ENCODE data around the gene LYZL1. TPM values are rescaled to one million over a fixed set of nuclear protein-coding genes. Genes with fewer than 3 reads are reported as not detected.

LYZL1 gene
- total and polyA plus RNA-seq, 12 donors = not detected

GRCh38 chr10:29246449-29246848, 42.4 kb upstream of the LYZL1 start:
- Histone ChIP-seq H3K36me3 (replicated peaks in 1 of 2) (no peaks in the 10 kb centered on the region), H3K27me3 (peaks cover 3% of the 10 kb centered on the region), H3K4me1 (replicated peaks in 1 of 2) (no peaks in the 10 kb centered on the region), H3K9me3 (replicated peaks in 1 of 3) (no peaks in the 10 kb centered on the region), H3K4me3 (no peak overlapping the region), H3K27ac (no peak overlapping the region)
- WGBS, 4 donors = 96 to 100% (median 98%) methylated on average over 1 of the region's 1 CpG
- TF ChIP-seq POLR2A (IDR thresholded peaks at IDR 0.05) = no peak
- no peak for TF ChIP-seq CTCF (IDR thresholded peaks at IDR 0.05)
- no peak for DNase-seq
- intact Hi-C loops (cut with DNase I) = no loop called here

- no peak overlapping the region for H3K4me3 ChIP-seq
- H3K27ac ChIP-seq = no peak overlapping the region
- H3K27me3 ChIP-seq = peaks cover 3% of the 10 kb centered on the region
- intact Hi-C loops (cut with DNase I) = no loop called here
- no peaks in the 10 kb centered on the region for H3K36me3 ChIP-seq (replicated peaks in 1 of 2)
- no peaks in the 10 kb centered on the region for H3K4me1 ChIP-seq (replicated peaks in 1 of 2)
- DNase-seq = no peak
- H3K9me3 ChIP-seq (replicated peaks in 1 of 3) = no peaks in the 10 kb centered on the region
- TF ChIP-seq CTCF (IDR thresholded peaks at IDR 0.05) = no peak
- TF ChIP-seq POLR2A (IDR thresholded peaks at IDR 0.05) = no peak
These were observed 40.7 kb upstream of the LYZL1 start for GRCh38 chr10:29248158-29248557.

GRCh38 chr10:29249018-29249417, 39.9 kb upstream of the LYZL1 start:
- H3K27me3 ChIP-seq = peaks cover under 1% of the 10 kb centered on the region
- H3K27ac ChIP-seq = no peak overlapping the region
- no peak overlapping the region for H3K4me3 ChIP-seq
- 75 to 79% (median 77%) methylated on average over 5 of the region's 5 CpGs for WGBS, 4 donors
- no peaks in the 10 kb centered on the region for H3K4me1 ChIP-seq (replicated peaks in 1 of 2)
- TF ChIP-seq CTCF (IDR thresholded peaks at IDR 0.05) (no peak), POLR2A (IDR thresholded peaks at IDR 0.05) (no peak)
- intact Hi-C loops (cut with DNase I) = no loop called here
- H3K9me3 ChIP-seq (replicated peaks in 1 of 3) = no peaks in the 10 kb centered on the region
- H3K36me3 ChIP-seq (replicated peaks in 1 of 2) = no peaks in the 10 kb centered on the region
- DNase-seq = no peak

GRCh38 chr10:29250066-29250465, 38.8 kb upstream of the LYZL1 start:
- Histone ChIP-seq H3K4me1 (replicated peaks in 1 of 2) (no peaks in the 10 kb centered on the region), H3K9me3 (replicated peaks in 1 of 3) (no peaks in the 10 kb centered on the region), H3K4me3 (no peak overlapping the region), H3K27me3 (no peaks in the 10 kb centered on the region), H3K27ac (no peak overlapping the region), H3K36me3 (replicated peaks in 1 of 2) (no peaks in the 10 kb centered on the region)
- 56 to 69% (median 57%) methylated on average over 1 of the region's 1 CpG for WGBS, 4 donors
- TF ChIP-seq CTCF (IDR thresholded peaks at IDR 0.05) = no peak
- TF ChIP-seq POLR2A (IDR thresholded peaks at IDR 0.05) = no peak
- no peak for DNase-seq
- intact Hi-C loops (cut with DNase I) = no loop called here
